ENCODE data around the gene DNER. TPM values are rescaled to one million over a fixed set of nuclear protein-coding genes. Genes with fewer than 3 reads are reported as not detected.

The DNER gene
- total and polyA plus RNA-seq, 2 experiments from 2014 or later, result 4.7 to 8.8 TPM

- TF ChIP-seq CTCF (conservative IDR thresholded peaks at IDR 0.05; ENCODE audit: low read depth in 2 of 2) (no peak), CREB1 (CRISPR knock-in tag; IDR thresholded peaks at IDR 0.05; ENCODE audit: low read depth) (no peak), JUNB (IDR thresholded peaks at IDR 0.05; ENCODE audit: unreplicated experiment) (no peak), ETS1 (IDR thresholded peaks at IDR 0.05) (no peak), ZNF114 (CRISPR knock-in tag; IDR thresholded peaks at IDR 0.05) (no peak), POLR2AphosphoS5 (IDR thresholded peaks at IDR 0.05; ENCODE audit: low read depth) (no peak), EZH2 (IDR thresholded peaks at IDR 0.05; ENCODE audit: low read depth, unreplicated experiment) (no peak), STAT1 (IDR thresholded peaks at IDR 0.05; ENCODE audit: unreplicated experiment) (no peak)
- Mint-ChIP-seq H3K27me3 (ENCODE audit: insufficient read depth, low read depth, poor library complexity) (peaks cover 3% of the 10 kb centered on the region), H3K36me3 (ENCODE audit: low read depth) (no peaks in the 10 kb centered on the region), H3K4me3 (no peak overlapping the region), H3K4me1 (no peaks in the 10 kb centered on the region; the same call in 2 of the 3 replicates), H3K9me3 (no peaks in the 10 kb centered on the region), H3K27ac (no peak overlapping the region)
- Histone ChIP-seq H3K27me3 (ENCODE audit: insufficient read depth) (no peaks in the 10 kb centered on the region), H3K4me3 (no peak overlapping the region), H3F3A (replicated peaks; ENCODE audit: low read depth) (no peaks in the 10 kb centered on the region), H3K4me1 (ENCODE audit: insufficient read depth) (no peaks in the 10 kb centered on the region), H4K20me1 (replicated peaks; ENCODE audit: insufficient read depth) (no peaks in the 10 kb centered on the region), H3K27ac (ENCODE audit: low read depth) (no peak overlapping the region), H2AFZ (no peak overlapping the region), H3K79me2 (replicated peaks; ENCODE audit: insufficient read depth) (no peaks in the 10 kb centered on the region), H3K9me2 (ENCODE audit: insufficient read depth) (no peaks in the 10 kb centered on the region), H3K36me3 (ENCODE audit: insufficient read depth) (no peaks in the 10 kb centered on the region), H3K4me2 (no peak overlapping the region)
- ATAC-seq (no peak), DNase-seq (ENCODE audit: low spot score) (no peak)
Measured at GRCh38 chr2:229443546-229444268, 270.6 kb downstream of the DNER start.

GRCh38 chr2:229443141-229443540 is 271.2 kb downstream of the DNER start:
- Histone ChIP-seq H3K9me2 (ENCODE audit: insufficient read depth) (no peaks in the 10 kb centered on the region), H3K27ac (ENCODE audit: low read depth) (no peak overlapping the region), H3K4me2 (no peak overlapping the region), H3K4me1 (ENCODE audit: insufficient read depth) (no peaks in the 10 kb centered on the region), H3K27me3 (ENCODE audit: insufficient read depth) (no peaks in the 10 kb centered on the region), H2AFZ (no peak overlapping the region), H3K79me2 (replicated peaks; ENCODE audit: insufficient read depth) (no peaks in the 10 kb centered on the region), H3K36me3 (ENCODE audit: insufficient read depth) (no peaks in the 10 kb centered on the region), H3K4me3 (no peak overlapping the region), H3F3A (replicated peaks; ENCODE audit: low read depth) (no peaks in the 10 kb centered on the region), H4K20me1 (replicated peaks; ENCODE audit: insufficient read depth) (no peaks in the 10 kb centered on the region)
- Mint-ChIP-seq H3K4me3 (no peak overlapping the region), H3K9me3 (no peaks in the 10 kb centered on the region), H3K36me3 (ENCODE audit: low read depth) (no peaks in the 10 kb centered on the region), H3K27ac (no peak overlapping the region), H3K4me1 (no peaks in the 10 kb centered on the region; the same call in 2 of the 3 replicates), H3K27me3 (ENCODE audit: insufficient read depth, low read depth, poor library complexity) (peaks cover 3% of the 10 kb centered on the region)
- DNase-seq (ENCODE audit: low spot score), result no peak
- no peak for ATAC-seq
- TF ChIP-seq EZH2phosphoT487 (IDR thresholded peaks at IDR 0.05; ENCODE audit: unreplicated experiment), result no peak
- TF ChIP-seq ZNF331 (CRISPR knock-in tag; IDR thresholded peaks at IDR 0.05; ENCODE audit: low read depth), result no peak
- no peak for TF ChIP-seq ETS1 (IDR thresholded peaks at IDR 0.05)
- no peak for TF ChIP-seq EZH2 (IDR thresholded peaks at IDR 0.05; ENCODE audit: low read depth, unreplicated experiment)
- TF ChIP-seq CREB1 (CRISPR knock-in tag; IDR thresholded peaks at IDR 0.05; ENCODE audit: low read depth), result no peak
- TF ChIP-seq POLR2AphosphoS5 (IDR thresholded peaks at IDR 0.05; ENCODE audit: low read depth), result no peak
- TF ChIP-seq ZNF114 (CRISPR knock-in tag; IDR thresholded peaks at IDR 0.05), result no peak
- no peak for TF ChIP-seq STAT1 (IDR thresholded peaks at IDR 0.05; ENCODE audit: unreplicated experiment)
- TF ChIP-seq REST (IDR thresholded peaks at IDR 0.05; ENCODE audit: unreplicated experiment), result no peak
- TF ChIP-seq NANOG (IDR thresholded peaks at IDR 0.05; ENCODE audit: borderline replicate concordance), result no peak

Data from GM23338 (cell line).